SK-N-SH treated with all-trans-retinoic acid at 6 μM for 48 hours (cell line): ENCODE results near the gene LRRC7.
A peak's percentile ranks its signal among the peaks of the same experiment; 100 is the strongest.

ENCODE experiments used
- ATAC-seq: fragments of 200-7000 bp; cut with Tn5 transposase; 3 replicates; pipeline ENCODE4 v1.9.1; 2020; ENCODE audit warnings: mild to moderate bottlenecking, moderate library complexity
- ARNTL ChIP-seq: fragments of 450-650 bp; formaldehyde crosslinking; IDR thresholded peaks from 2 replicates; pipeline ENCODE4 v1.5.0; 2020; ENCODE audit warnings: low read depth, mild to moderate bottlenecking, moderate library complexity, borderline replicate concordance
- BACH2 ChIP-seq: fragments of 250-450 bp; sonication (Bioruptor Pico); IDR thresholded peaks from 2 replicates; pipeline ENCODE4 v1.9.0; 2021; ENCODE audit warnings: mild to moderate bottlenecking, borderline replicate concordance
- ESRRG ChIP-seq: fragments of 250-450 bp; sonication (Bioruptor Pico); IDR thresholded peaks from 2 replicates; pipeline ENCODE4 v1.6.1; 2021; ENCODE audit warnings: mild to moderate bottlenecking
- ISL1 ChIP-seq: fragments of 250-450 bp; sonication (Bioruptor Pico); IDR thresholded peaks from 2 replicates; pipeline ENCODE4 v2.1.2; 2022; ENCODE audit warnings: mild to moderate bottlenecking, moderate library complexity
- OSR1 ChIP-seq: fragments of 250-450 bp; sonication (Bioruptor Pico); IDR thresholded peaks from 2 replicates; pipeline ENCODE4 v1.8.0; 2022; ENCODE audit warnings: moderate library complexity, mild to moderate bottlenecking, inconsistent platforms
- RARB ChIP-seq: fragments of 250-450 bp; sonication (Bioruptor Pico); IDR thresholded peaks from 2 replicates; pipeline ENCODE4 v1.8.0; 2021; ENCODE audit warnings: mild to moderate bottlenecking, moderate library complexity
- SNAI2 ChIP-seq: fragments of 250-450 bp; sonication (Bioruptor Pico); IDR thresholded peaks from 2 replicates; pipeline ENCODE4 v1.5.0; 2020; ENCODE audit warnings: mild to moderate bottlenecking, moderate library complexity
- ZFP3 ChIP-seq: fragments of 250-450 bp; sonication (Bioruptor Pico); IDR thresholded peaks from 2 replicates; pipeline ENCODE4 v1.5.0; 2020; ENCODE audit warnings: mild to moderate bottlenecking, moderate library complexity
- ZFP30 ChIP-seq: fragments of 450-650 bp; formaldehyde crosslinking; IDR thresholded peaks from 2 replicates; pipeline ENCODE4 v1.5.0; 2022; ENCODE audit warnings: mild to moderate bottlenecking, moderate library complexity
- ZNF565 ChIP-seq: fragments of 450-650 bp; formaldehyde crosslinking; conservative IDR thresholded peaks from 2 replicates; pipeline ENCODE4 v1.5.0; 2020; ENCODE audit warnings: low read depth, mild to moderate bottlenecking, moderate library complexity
- ZNF8 ChIP-seq: fragments of 450-650 bp; formaldehyde crosslinking; IDR thresholded peaks from 2 replicates; pipeline ENCODE4 v1.5.0; 2020; ENCODE audit warnings: mild to moderate bottlenecking, moderate library complexity
- TF ChIP-seq, protein P1 (sequence below): fragments of 250-450 bp; sonication (Bioruptor Pico); IDR thresholded peaks from 2 replicates; pipeline ENCODE4 v1.8.0; 2021; ENCODE audit warnings: low read depth, mild to moderate bottlenecking, moderate library complexity, borderline replicate concordance
- TF ChIP-seq, protein P2 (sequence below): fragments of 250-450 bp; sonication (Bioruptor Pico); IDR thresholded peaks from 2 replicates; pipeline ENCODE4 v1.5.1; 2021; ENCODE audit warnings: mild to moderate bottlenecking, moderate library complexity
- TF ChIP-seq, protein P3 (sequence below): fragments of 250-450 bp; sonication (Bioruptor Pico); IDR thresholded peaks from 2 replicates; pipeline ENCODE4 v1.5.0; 2020; ENCODE audit warnings: mild to moderate bottlenecking, moderate library complexity
- TF ChIP-seq, protein P4 (sequence below): fragments of 250-450 bp; sonication (Bioruptor Pico); IDR thresholded peaks from 2 replicates; pipeline ENCODE4 v1.8.0; 2020; ENCODE audit warnings: mild to moderate bottlenecking, moderate library complexity, borderline replicate concordance

Gene LRRC7

DNA sequence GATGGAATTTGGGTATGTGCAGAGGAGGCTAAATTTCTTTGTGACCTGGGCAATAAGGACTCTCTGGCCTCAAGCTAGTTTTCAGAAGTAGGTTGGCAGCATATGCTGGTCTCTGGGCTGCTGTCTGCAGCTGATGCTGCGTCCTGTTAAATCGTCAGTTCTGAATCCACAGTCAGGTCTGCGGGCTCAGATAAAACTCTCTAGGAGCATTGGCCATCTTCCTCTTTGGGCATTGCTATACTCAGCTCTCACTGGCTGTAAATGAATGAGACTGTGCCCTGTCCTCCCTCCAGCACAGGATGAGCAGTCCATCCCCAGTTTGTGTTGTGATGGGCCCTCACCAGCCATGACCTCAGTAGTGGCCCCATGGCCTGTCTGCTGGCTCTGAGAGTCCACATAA lies 365.0 kb downstream of the LRRC7 start:
- TF ChIP-seq ZFP3 (CRISPR knock-in tag), result no peak
- no peak for TF ChIP-seq ISL1 (CRISPR knock-in tag)
- TF ChIP-seq RARB, result no peak
- no peak for TF ChIP-seq ZFP30 (CRISPR knock-in tag)
- TF ChIP-seq, protein P1, sequence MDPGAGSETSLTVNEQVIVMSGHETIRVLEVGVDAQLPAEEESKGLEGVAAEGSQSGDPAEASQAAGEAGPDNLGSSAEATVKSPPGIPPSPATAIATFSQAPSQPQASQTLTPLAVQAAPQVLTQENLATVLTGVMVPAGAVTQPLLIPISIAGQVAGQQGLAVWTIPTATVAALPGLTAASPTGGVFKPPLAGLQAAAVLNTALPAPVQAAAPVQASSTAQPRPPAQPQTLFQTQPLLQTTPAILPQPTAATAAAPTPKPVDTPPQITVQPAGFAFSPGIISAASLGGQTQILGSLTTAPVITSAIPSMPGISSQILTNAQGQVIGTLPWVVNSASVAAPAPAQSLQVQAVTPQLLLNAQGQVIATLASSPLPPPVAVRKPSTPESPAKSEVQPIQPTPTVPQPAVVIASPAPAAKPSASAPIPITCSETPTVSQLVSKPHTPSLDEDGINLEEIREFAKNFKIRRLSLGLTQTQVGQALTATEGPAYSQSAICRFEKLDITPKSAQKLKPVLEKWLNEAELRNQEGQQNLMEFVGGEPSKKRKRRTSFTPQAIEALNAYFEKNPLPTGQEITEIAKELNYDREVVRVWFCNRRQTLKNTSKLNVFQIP (CRISPR knock-in tag), result no peak
- TF ChIP-seq ARNTL (CRISPR knock-in tag), result no peak
- TF ChIP-seq, protein P2, sequence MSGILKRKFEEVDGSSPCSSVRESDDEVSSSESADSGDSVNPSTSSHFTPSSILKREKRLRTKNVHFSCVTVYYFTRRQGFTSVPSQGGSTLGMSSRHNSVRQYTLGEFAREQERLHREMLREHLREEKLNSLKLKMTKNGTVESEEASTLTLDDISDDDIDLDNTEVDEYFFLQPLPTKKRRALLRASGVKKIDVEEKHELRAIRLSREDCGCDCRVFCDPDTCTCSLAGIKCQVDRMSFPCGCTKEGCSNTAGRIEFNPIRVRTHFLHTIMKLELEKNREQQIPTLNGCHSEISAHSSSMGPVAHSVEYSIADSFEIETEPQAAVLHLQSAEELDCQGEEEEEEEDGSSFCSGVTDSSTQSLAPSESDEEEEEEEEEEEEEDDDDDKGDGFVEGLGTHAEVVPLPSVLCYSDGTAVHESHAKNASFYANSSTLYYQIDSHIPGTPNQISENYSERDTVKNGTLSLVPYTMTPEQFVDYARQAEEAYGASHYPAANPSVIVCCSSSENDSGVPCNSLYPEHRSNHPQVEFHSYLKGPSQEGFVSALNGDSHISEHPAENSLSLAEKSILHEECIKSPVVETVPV (CRISPR knock-in tag), result no peak
- no peak for TF ChIP-seq ZNF565 (CRISPR knock-in tag)
- ATAC-seq, result no peak

DNA sequence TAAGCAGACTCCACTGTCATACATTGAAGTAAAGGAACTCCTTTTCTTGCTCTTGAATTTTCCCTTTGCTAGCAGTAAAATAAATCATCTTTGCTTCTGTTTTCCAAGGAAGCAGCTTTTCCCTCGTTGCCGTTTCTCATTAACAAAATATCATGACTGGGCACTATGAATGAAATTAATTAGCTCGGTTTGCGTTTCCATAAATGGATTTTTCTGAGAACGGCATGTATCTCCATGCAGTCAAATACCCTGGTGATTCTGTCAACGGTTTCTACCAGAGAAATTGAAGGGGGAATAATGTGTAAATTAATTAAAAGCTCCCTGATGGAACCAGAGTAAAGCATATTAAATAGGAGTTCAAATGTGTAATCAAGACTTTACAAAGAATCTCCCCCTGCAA lies 372.5 kb downstream of the LRRC7 start:
- ATAC-seq, result no peak
- no peak for TF ChIP-seq ESRRG
- no peak for TF ChIP-seq ZNF8
- TF ChIP-seq, protein P3, sequence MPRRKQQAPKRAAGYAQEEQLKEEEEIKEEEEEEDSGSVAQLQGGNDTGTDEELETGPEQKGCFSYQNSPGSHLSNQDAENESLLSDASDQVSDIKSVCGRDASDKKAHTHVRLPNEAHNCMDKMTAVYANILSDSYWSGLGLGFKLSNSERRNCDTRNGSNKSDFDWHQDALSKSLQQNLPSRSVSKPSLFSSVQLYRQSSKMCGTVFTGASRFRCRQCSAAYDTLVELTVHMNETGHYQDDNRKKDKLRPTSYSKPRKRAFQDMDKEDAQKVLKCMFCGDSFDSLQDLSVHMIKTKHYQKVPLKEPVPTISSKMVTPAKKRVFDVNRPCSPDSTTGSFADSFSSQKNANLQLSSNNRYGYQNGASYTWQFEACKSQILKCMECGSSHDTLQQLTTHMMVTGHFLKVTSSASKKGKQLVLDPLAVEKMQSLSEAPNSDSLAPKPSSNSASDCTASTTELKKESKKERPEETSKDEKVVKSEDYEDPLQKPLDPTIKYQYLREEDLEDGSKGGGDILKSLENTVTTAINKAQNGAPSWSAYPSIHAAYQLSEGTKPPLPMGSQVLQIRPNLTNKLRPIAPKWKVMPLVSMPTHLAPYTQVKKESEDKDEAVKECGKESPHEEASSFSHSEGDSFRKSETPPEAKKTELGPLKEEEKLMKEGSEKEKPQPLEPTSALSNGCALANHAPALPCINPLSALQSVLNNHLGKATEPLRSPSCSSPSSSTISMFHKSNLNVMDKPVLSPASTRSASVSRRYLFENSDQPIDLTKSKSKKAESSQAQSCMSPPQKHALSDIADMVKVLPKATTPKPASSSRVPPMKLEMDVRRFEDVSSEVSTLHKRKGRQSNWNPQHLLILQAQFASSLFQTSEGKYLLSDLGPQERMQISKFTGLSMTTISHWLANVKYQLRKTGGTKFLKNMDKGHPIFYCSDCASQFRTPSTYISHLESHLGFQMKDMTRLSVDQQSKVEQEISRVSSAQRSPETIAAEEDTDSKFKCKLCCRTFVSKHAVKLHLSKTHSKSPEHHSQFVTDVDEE (CRISPR knock-in tag), result no peak

DNA sequence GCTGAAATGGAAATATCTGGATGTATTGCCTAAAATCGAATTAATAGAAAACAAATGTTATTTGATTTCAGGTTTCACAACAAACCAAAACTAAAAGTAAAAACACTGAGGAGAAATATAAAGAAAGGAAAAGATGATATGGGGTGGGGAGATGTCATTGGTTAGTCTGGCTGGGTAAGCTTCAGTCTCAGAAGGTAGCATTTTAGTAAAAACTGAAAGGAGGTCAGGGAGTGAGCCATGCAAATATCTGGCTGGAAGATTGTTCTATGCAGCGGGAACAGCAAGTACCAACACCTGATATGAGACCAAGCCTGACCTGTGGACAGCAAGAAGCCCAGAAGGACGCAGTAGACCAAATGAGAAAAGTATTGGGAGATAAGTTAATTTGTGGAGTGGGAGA lies 373.1 kb downstream of the LRRC7 start:
- TF ChIP-seq, protein P3 (CRISPR knock-in tag), result no peak
- no peak for ATAC-seq

DNA sequence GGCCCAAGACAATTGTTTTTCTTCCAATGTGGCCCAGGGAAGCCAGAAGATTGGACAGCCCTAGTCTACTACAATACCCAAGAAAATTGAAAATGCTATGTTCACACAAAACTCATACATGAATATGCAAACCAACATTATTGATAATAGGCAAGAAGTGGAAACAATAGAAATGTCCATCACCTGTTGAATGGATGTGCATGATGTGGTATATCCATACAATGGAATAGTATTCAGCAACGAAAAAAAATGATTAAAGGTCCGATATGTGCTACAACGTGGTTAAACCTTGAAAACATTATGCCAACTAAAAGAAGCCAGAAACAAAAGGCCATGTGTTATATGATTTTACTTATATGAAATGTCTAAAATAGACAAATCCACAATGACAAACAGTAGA lies 375.3 kb downstream of the LRRC7 start:
- ATAC-seq, result no peak
- TF ChIP-seq OSR1 (CRISPR knock-in tag), result no peak
- peak; percentile 89 for TF ChIP-seq ZNF8

DNA sequence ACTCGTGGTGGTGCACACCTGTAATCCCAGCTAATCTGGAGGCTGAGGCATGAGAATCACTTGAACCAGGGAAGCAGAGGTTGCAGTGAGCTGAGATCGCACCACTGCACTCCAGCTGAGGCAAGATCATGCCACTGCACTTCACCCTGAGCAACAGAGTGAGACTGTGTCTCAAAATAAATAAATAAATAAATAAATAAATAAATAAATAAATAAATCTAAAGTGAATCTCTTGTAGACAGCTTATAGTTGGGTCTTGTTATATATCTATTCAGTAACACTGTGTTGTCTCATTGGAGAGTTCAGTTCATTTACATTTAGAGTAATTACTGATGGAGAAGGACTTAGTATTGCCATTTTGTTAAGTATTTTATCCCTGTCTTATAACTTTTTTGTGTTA lies 379.2 kb downstream of the LRRC7 start:
- TF ChIP-seq BACH2 (CRISPR knock-in tag) (no peak), SNAI2 (CRISPR knock-in tag) (no peak), OSR1 (CRISPR knock-in tag) (no peak)
- TF ChIP-seq, protein P3 (CRISPR knock-in tag), result no peak
- TF ChIP-seq, protein P4, sequence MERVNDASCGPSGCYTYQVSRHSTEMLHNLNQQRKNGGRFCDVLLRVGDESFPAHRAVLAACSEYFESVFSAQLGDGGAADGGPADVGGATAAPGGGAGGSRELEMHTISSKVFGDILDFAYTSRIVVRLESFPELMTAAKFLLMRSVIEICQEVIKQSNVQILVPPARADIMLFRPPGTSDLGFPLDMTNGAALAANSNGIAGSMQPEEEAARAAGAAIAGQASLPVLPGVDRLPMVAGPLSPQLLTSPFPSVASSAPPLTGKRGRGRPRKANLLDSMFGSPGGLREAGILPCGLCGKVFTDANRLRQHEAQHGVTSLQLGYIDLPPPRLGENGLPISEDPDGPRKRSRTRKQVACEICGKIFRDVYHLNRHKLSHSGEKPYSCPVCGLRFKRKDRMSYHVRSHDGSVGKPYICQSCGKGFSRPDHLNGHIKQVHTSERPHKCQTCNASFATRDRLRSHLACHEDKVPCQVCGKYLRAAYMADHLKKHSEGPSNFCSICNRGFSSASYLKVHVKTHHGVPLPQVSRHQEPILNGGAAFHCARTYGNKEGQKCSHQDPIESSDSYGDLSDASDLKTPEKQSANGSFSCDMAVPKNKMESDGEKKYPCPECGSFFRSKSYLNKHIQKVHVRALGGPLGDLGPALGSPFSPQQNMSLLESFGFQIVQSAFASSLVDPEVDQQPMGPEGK, result no peak
- TF ChIP-seq, protein P1 (CRISPR knock-in tag), result no peak
- ATAC-seq, result no peak
